Esophagus squamous epithelium (tissue), 5 donors: ENCODE results near the gene GJA3. TPM values are rescaled to one million over a fixed set of nuclear protein-coding genes. Genes with fewer than 3 reads are reported as not detected.

Source experiments
- DNase-seq: peaks from one replicate; lab custom pipeline; 2025; lab: John Stamatoyannopoulos, UW
- H3K27ac ChIP-seq, 4 donors: fragments of 200-600 bp; sonication (generic); one replicate each; pipeline ENCODE4 v1.5.1; 2016 to 2019; ENCODE audit warnings: mild to moderate bottlenecking in 1 of 4
- H3K27me3 ChIP-seq, 4 donors: fragments of 200-600 bp; sonication (generic); 1 replicate in 3 of 4; 2 replicates in 1 of 4; pipeline versions ENCODE4 v1.5.1 to v1.6.0; 2017 to 2021; ENCODE audit warnings: antibody characterized with exemption in 1 of 4
- H3K36me3 ChIP-seq, 3 donors: fragments of 200-600 bp; sonication (generic); one replicate each; pipeline ENCODE4 v1.5.1; 2016 to 2019
- H3K4me1 ChIP-seq, 3 donors: fragments of 200-600 bp; sonication (generic); one replicate each; pipeline ENCODE4 v1.5.1; 2017 to 2019
- H3K4me3 ChIP-seq, 4 donors: fragments of 200-600 bp; sonication (generic); 1 replicate in 3 of 4; 2 replicates in 1 of 4; pipeline ENCODE4 v1.5.1; 2016 to 2019; ENCODE audit warnings: mild to moderate bottlenecking in 2 of 4, moderate library complexity in 1 of 4
- H3K9me3 ChIP-seq, 3 donors: fragments of 200-600 bp; sonication (generic); one replicate each; pipeline ENCODE4 v1.5.1; 2016 to 2019
- CTCF ChIP-seq, 6 experiments: fragments of 450-650 bp in 4 of 6; fragments of 200-600 bp in 2 of 6; sonication (generic) in 2 of 6; IDR thresholded peaks; one replicate each; pipeline ENCODE4 v1.5.1; 2016 to 2019; ENCODE audit warnings: antibody characterized with exemption in 6 of 6, mild to moderate bottlenecking in 4 of 6, moderate library complexity in 4 of 6
- POLR2A ChIP-seq, 4 donors: fragments of 450-650 bp; IDR thresholded peaks; one replicate each; pipeline ENCODE4 v1.6.1; 2017; ENCODE audit warnings: antibody characterized with exemption in 4 of 4, mild to moderate bottlenecking in 4 of 4, moderate library complexity in 3 of 4
- WGBS, 2 donors: methylation state at CpG; one replicate each; pipeline ENCODE4 v1.1.5; 2018; 5-methylcytosine and 5-hydroxymethylcytosine counted together
- intact Hi-C: fragments of 100-400 bp; cut with DNase I; formaldehyde crosslinking; loops from one replicate; pipeline ENCODE4 v1.15.0; 2022
- total RNA-seq, 4 donors: library from RNA; depleted of rRNA; stranded (reverse); fragments of >200 nt; gene quantifications; one replicate each; pipeline ENCODE4 v1.1.0, GENCODE V29; 2016
- donor health status: DM: yes; HTN: yes; CAD: no.

Gene GJA3
- total RNA-seq, 4 donors from 2014 or later: 0.45 to 1.3 (median 1.00) TPM

DNA sequence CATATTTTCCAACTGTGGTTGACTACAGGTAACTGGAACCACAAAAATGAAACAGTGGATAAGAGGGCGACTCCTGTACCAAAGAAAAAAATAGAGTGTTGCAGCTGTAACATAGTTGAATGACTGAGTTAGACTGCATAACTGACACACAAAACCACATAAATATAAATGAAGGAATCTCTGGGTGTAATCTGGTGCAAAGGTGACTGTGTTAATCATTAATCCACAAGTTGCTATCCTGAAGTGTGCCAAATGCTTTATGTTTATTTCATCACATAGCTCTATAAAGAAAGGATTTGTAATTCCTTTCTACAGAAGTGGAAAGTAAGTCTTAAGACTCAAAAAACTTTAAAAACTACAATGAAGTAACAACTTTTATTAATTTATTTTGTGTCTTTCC is 37.9 kb upstream of the GJA3 start:
- Histone ChIP-seq H3K9me3 (no peaks in the 10 kb centered on the region), H3K4me1 (peaks cover 0 to 46% (median 14%) of the 10 kb centered on the region in 3 donors), H3K27ac (no peak overlapping the region), H3K4me3 (no peak overlapping the region), H3K27me3 (peaks cover 0 to 34% (median 7%) of the 10 kb centered on the region in 4 donors), H3K36me3 (no peaks in the 10 kb centered on the region)
- TF ChIP-seq POLR2A (IDR thresholded peaks at IDR 0.05) (no peak), CTCF (IDR thresholded peaks at IDR 0.05) (no peak)
- no peak for DNase-seq
- 53 to 68% methylated on average over 1 of the region's 1 CpG for WGBS, 2 donors
- intact Hi-C loops: no loop called here

- H3K36me3 ChIP-seq: no peaks in the 10 kb centered on the region
- DNase-seq: no peak
- WGBS, 2 donors: 5 to 13% methylated on average over 5 of the region's 5 CpGs
- H3K9me3 ChIP-seq: no peaks in the 10 kb centered on the region
- peaks cover 0 to 48% (median 9%) of the 10 kb centered on the region in 4 donors for H3K27me3 ChIP-seq
- H3K4me1 ChIP-seq: peaks cover 7 to 52% (median 23%) of the 10 kb centered on the region in 3 donors
- H3K27ac ChIP-seq: peak overlapping the region in 1 of 4 donors; percentile 16
- intact Hi-C loops: no loop called here
- TF ChIP-seq POLR2A (IDR thresholded peaks at IDR 0.05): no peak
- peak; percentile 39 to 79 (median 62) for TF ChIP-seq CTCF (IDR thresholded peaks at IDR 0.05)
- H3K4me3 ChIP-seq: no peak overlapping the region
Observed at GRCh38 chr13:20197361-20197834, 36.5 kb upstream of the GJA3 start.

GRCh38 chr13:20195801-20196200 is 34.9 kb upstream of the GJA3 start:
- WGBS, 2 donors: 33 to 38% methylated on average over 8 of the region's 8 CpGs
- no peaks in the 10 kb centered on the region for H3K9me3 ChIP-seq
- H3K27me3 ChIP-seq: peaks cover 0 to 64% (median 9%) of the 10 kb centered on the region in 4 donors
- no peak for DNase-seq
- intact Hi-C loops: no loop called here
- no peak overlapping the region for H3K27ac ChIP-seq
- no peaks in the 10 kb centered on the region for H3K36me3 ChIP-seq
- H3K4me1 ChIP-seq: peaks cover 7 to 68% (median 23%) of the 10 kb centered on the region in 3 donors
- TF ChIP-seq CTCF (IDR thresholded peaks at IDR 0.05) (no peak), POLR2A (IDR thresholded peaks at IDR 0.05) (no peak)
- H3K4me3 ChIP-seq: no peak overlapping the region

GRCh38 chr13:20193907-20194631 is 33.2 kb upstream of the GJA3 start:
- TF ChIP-seq POLR2A (IDR thresholded peaks at IDR 0.05): no peak
- TF ChIP-seq CTCF (IDR thresholded peaks at IDR 0.05): no peak
- Histone ChIP-seq H3K27me3 (peaks cover 0 to 64% (median 9%) of the 10 kb centered on the region in 4 donors), H3K4me1 (peaks cover 7 to 85% (median 28%) of the 10 kb centered on the region in 3 donors), H3K4me3 (peak overlapping the region; percentile 53 to 80 (median 72)), H3K27ac (peak overlapping the region; percentile 81 to 92 (median 89)), H3K36me3 (peaks cover 0 to 4% (median 0%) of the 10 kb centered on the region in 3 donors), H3K9me3 (no peaks in the 10 kb centered on the region)
- 2 to 3% methylated on average over 21 to 25 of the region's 27 CpGs for WGBS, 2 donors
- intact Hi-C loops: no loop called here
- DNase-seq: no peak
